ENCODE data around the gene CERCAM.

DNA sequence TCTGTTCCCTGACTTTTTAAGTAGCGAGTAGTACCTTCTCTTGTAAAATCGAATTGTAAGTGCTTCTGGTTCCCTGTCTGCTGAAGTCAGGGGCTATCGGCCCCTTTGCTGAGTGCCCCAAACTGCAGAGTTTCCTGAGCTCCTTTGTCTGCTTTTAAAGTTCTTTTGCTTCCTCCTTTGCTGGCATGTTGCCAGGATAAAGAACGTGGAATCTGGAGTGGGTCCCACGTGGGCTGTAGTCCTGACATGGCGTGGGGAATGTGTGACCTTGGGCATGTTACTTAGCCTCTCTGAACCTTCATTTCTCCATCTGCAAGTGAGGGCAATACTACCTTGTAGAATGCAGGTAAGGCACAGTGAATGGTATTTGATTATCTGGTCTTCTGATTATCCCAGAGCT, 21.5 kb downstream of the CERCAM start:
- no peak for TF ChIP-seq CTCF (IDR thresholded peaks at IDR 0.05; ENCODE audit: low read length)
- TF ChIP-seq EZH2 (IDR thresholded peaks at IDR 0.05; ENCODE audit: borderline replicate concordance, low read length): no peak
